Fibroblast of skin of abdomen (primary cell): ENCODE data around the gene PRDM15. TPM values are rescaled to one million over a fixed set of nuclear protein-coding genes. Genes with fewer than 3 reads are reported as not detected.

ENCODE experiments used
- DNase-seq: peaks from one replicate; pipeline ENCODE4 v3.0.0-alpha.2; 2013
- polyA plus RNA-seq, 2 experiments: library from polyadenylated mRNA; unstranded; fragments of 120-200 nt; gene quantifications; one replicate each; pipeline ENCODE4 v1.2.1, GENCODE V29; 2013; ENCODE audit not compliant: insufficient read length in 2 of 2

The PRDM15 gene, protein sequence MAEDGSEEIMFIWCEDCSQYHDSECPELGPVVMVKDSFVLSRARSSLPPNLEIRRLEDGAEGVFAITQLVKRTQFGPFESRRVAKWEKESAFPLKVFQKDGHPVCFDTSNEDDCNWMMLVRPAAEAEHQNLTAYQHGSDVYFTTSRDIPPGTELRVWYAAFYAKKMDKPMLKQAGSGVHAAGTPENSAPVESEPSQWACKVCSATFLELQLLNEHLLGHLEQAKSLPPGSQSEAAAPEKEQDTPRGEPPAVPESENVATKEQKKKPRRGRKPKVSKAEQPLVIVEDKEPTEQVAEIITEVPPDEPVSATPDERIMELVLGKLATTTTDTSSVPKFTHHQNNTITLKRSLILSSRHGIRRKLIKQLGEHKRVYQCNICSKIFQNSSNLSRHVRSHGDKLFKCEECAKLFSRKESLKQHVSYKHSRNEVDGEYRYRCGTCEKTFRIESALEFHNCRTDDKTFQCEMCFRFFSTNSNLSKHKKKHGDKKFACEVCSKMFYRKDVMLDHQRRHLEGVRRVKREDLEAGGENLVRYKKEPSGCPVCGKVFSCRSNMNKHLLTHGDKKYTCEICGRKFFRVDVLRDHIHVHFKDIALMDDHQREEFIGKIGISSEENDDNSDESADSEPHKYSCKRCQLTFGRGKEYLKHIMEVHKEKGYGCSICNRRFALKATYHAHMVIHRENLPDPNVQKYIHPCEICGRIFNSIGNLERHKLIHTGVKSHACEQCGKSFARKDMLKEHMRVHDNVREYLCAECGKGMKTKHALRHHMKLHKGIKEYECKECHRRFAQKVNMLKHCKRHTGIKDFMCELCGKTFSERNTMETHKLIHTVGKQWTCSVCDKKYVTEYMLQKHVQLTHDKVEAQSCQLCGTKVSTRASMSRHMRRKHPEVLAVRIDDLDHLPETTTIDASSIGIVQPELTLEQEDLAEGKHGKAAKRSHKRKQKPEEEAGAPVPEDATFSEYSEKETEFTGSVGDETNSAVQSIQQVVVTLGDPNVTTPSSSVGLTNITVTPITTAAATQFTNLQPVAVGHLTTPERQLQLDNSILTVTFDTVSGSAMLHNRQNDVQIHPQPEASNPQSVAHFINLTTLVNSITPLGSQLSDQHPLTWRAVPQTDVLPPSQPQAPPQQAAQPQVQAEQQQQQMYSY
- polyA plus RNA-seq (2013, experiment 1 of 2; ENCODE audit: insufficient read length): 3.5 TPM
- 3.8 TPM for polyA plus RNA-seq (2013, experiment 2 of 2; ENCODE audit: insufficient read length)

DNA sequence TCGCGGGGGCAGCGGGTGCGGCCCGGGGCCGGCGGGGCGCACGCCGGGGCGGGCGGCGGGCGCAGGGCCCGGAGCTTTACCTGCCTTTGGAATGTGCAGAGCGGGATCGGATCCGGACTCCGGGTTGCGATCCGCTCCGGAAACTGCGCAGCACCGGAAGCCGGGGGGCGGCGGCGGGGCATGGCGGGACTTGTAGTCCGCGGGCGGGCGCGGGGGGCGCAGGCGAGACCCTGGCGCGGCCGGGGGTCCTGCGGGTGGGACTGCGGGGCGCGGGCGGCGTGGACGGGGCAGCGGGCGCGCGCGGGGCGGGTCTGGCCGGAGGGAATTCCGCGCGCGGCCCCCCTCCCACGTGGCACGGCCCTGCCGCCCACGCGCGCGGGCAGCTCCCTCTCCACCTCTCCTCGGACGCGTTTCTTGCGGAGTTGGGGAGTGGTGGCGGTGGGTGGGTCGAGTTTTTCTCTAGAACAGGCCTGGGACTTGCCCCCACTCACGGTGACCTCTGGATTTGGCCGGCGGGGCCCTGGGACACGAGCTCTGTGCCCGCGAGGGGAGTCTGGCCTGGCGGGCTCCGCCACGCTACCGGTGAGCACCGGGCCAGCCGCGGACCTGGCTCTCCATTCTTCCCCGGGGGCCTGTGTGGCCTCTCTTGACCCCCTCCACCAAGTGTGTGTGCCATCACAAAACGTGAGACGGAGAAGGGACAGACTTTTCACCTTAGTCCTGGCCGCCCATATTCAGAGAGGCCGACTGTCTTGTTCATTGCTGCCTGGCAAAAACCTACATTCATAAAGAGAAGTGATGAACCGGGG is at the start of gene PRDM15:
TSS of gene PRDM15 (minus strand) at position 155 of the 809 bp plus-strand sequence. CDS start 18,981 bp downstream, outside the sequence.
- DNase-seq: peak; percentile 89

DNA sequence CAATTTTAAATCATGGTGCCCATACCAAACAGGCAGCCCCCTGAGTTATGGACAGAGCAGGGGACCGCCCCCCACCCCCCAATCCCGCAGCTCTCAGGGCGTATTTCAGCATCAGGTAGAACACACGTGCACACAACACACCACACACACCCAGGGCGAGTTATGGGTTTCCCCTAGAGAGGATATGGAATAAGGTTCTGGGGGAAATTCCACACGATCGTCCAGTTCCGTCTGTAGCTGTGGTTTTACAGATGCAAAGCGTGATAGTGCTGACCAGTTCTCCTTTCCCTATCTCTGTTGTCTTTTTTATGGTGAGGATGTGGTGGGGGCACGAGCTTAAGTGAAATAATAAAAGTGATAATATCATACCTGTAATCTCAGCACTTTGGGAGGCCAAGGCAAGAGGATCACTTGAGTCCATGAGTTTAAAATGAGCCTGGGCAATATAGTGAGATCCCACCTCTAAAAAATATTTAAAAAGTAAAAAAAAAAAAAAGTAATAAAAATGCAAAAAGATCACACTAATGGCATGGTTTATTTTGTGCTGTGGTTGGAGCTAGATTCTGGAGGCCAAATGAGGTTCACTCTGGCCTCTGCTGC is 49.6 kb upstream of the PRDM15 start:
- DNase-seq: no peak

DNA sequence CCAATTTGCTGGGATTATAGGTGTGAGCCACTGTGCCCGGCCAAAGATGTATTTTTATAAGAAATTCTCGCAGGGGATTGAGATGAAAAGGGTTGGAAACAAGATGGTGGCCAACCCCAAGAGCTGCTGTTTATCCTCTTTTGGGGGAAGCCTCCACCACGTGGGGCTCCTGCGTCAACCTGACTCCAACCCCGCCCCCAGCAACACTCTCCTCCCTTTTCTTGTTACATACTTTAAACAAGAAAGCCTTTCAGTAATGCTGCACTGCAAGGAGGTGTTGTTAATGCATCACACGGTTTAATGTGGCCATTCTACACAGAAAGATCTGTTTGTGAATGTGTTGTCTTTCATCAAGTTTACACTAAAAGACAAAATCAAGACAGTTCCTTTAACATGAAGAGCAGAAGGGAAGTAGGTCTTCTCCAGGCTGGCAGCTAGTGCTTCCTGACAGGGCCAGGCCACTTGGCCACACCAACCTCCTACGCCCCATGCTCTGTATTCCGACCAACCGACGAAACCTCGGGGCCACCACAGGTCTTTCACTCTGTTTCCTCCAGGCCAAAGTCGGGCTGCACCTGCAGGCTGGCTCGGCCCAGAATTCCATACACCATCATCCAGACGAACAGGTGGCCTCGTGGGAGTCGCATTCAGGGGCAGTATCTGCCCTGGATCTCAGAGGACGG is 48.7 kb upstream of the PRDM15 start:
- DNase-seq: no peak

DNA sequence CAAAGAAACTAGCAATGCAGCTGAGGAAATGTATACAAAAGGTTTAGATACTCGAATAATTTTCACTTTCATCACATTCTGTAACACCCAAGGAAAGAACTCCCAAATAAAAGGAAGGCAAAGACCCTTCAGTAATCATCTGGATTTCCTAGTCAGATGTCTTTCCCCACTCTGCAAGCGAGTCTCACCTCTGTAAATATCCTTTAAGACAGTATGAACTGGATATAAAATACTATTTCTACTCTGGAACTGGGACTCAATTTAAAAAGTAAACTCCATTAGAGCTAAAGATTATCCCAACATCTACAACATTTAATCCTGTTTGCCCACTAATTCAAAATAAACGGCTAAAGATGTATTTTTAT is 47.6 kb upstream of the PRDM15 start:
- no peak for DNase-seq

DNA sequence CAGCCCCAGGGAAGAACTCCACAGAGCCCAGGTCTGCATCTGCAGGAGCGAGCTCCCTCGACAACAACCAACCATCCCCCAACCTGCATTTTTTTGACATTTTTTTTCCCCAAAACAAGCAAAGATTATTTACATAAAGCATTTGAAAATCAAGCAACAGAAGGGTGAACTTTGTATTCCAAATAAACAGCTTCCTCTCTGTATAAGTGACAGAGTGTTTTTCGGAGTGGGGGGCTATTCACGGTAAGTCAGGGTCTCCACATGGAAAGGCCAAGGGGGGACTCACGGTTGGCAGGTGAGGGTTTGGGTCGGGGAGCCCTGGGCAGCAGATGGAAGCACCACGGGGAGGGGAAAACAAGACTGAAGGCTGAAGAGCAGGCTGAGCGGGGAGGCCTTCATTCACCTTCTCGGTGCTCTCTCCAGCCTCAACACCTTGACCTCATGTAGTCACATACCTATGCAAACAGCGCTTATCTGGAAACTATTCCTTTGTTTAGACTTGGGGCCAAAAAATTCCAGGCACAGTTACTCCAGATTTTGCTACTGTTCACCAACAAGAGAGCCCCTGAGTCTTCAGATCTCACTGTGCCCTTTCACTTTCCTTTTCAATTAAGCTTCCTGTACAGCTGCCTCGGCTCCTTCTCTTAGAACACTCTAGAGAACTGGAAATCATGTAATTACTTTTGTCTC is 47.1 kb upstream of the PRDM15 start:
- peak; percentile 44 for DNase-seq

DNA sequence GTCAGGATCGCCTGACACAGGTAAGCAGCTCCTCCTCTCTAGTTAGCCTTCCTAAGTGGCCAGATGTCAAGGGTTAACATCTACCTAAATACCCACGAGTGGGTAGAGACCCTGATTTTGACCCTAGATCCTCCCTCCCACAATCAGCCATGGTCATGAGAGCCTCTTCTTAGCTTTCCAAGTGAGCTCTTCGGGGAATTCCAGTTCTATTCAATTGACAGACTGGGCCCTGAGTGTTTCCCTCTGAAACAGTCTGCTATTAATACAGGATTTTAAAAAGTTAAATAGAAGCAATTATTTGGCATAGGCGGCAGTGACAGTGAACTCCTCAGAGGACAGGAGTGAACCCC is 46.6 kb upstream of the PRDM15 start:
- no peak for DNase-seq

DNA sequence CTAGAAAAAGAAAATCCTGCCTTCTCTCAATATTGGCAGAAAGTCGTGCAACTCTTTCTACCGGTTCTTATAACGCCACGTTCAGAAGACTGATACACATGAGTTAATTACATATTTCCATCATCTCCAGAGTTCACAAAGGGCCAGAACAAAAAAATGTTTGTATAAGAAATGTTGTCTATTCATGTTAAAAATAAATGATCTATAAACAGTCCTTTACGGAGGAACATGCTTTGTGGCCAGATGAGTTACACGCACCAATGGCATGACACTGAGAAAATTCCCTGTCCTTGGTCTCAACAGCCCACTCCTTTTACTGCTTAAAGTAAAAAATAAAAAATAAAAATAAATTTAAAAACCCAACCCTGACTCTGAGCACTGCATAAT is 45.2 kb upstream of the PRDM15 start:
- DNase-seq: no peak

DNA sequence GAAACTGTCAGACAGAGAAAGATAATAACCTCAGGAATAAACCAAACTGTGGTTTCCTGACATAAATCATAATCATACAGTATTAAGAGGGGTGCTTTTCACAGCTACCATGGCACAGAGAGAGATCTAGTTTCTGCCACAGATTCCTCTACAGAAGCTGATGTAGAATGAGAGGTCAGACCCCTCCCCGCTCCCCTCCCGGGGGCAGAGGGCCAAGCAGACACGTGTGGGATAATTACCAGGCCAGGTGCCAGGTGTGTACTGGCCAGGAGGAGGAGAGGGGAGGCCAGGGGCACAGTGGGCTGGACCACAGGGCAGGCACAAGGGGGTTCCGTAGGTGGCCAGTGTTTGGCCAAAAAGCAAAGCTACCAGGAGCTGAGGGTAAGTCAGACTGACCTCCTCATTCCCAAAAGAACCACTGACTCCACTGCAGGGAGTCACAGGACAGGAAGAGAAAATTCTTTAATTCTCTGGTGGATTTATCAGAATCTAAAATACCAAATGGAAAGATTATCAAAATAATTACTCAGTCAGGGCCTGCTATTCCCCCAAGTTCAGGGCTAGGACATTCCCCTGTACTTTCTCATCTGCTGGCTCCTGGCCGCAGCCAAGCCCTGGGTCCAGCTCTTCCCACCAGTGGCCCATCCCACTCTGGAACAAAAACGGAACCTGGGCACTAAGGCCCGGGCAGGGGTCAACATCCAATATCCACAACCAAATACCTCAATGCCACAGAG is 44.7 kb upstream of the PRDM15 start:
- peak; percentile 9 for DNase-seq

DNA sequence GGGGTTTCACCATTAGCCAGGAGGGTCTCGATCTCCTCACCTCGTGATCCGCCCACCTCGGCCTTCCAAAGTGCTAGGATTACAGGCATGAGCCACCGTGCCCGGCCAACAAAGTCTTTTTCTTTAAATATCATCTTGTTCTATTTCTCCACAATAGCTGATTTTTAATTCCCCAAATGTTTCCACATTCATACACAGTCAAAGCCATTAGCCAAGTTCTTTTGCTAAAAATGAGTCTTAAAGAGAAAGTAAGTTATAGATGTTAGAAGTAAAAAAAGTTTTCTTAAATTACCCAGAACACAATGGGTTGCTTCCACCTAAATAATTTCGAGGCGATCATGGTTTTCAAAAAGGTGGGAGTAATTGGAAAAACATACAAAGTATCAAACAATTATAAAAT is 44.0 kb upstream of the PRDM15 start:
- DNase-seq: no peak

DNA sequence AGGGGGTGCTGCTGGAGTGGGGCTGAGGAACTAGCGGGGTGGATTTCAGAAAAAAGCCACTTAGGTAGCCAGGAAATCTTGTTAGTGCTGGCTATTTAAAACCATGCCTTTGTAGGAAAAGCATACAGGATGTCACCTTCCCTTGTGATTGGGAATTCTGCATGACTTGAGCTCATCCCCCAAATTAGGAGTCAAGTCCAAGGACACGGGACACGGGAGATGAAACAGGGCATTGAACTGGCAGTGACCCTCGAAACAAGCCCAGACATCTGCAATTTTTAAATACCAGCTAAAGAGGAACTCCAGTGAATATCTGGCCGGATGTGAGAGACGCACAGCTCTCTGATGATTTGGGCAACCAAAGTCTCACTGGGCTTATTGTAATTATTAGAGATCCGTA is 41.9 kb upstream of the PRDM15 start:
- DNase-seq: no peak

DNA sequence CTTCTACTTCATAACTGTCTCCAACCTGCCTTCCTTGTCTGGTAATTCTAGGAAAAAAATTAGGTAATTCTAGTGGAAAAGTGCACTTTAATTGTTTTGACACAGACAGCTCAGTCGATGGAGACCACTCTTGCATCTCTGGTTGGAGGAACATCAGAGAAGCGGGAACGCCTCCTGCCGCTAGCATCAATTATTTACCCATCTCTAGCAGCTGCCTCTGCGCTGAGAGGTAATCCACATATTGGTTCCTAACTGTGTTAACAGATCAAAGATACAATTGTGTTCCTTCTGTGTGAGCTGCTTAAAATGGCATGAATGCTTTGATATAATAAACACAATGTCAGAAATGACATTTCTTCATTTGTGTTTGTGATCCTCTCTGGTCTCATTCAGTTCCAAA is 41.3 kb upstream of the PRDM15 start:
- no peak for DNase-seq

DNA sequence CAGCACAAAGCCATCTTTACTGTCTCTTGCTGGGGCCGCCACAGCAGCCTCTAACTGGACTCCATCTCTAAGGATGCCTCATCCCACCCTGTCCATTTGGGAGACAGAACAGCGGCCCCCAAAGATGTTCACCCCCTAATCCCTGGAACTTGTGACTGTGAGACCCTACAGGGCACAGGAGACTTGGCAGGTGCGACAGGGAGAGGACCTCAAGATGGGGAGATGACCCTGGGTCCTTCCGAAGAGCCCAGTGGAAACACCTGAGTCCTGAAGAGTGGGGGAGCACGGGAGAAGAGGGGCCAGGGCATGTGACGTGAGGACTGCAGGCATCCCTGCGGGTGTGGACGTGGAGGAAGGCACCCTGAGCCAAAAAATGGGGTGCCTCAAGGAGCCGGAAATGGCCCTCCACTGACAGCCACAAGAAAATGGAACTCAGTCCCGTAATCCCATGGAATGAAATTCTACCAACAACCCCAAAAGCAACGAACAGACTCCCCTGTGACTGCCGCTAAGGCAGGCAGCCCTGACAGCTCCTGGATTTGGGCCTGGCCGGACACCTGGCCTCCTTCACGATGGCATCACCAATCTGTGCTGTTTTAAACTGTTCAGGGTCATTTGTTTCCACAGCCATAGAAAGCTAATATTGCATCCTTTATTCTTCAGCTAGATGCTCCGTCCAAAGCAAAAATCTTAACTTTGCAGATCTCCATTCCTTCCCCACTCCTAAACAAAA is 40.7 kb upstream of the PRDM15 start:
- DNase-seq: no peak

DNA sequence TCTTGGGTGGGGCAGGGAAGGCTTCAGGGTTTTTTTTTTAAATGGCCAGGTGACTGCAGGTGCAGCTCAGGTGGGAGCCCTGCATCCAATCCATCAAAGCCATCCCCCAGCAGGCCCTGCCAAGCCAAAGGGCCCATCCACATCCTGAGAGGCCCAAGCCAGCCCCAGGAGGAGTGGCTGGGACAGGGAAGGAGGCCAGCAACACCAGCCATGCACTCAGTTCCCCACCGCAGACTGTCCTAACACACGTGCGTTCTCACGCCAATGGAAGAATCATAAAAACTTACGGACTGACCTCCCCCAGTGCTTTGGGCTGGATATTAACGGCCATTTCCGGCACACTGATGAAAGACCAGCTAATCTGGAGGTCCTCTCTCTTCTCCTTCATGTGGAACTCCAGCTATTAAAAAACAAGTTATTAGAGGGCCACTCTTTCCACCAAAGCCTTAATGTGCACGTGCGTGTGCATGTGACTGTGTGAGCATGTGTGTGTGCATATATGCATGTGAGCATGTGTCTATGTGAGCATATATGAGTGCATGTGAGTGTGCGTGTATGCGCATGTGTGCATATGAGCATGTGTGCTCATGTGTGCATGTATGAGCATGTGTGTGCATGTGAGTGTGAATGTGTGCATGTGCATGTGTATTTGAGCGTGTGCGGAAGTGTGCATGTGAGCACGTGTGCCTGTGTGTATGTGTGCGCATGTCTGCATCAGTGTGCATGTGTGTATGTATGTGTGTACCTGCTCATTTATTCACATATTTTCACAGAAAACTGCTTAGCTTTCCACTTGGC is 39.6 kb upstream of the PRDM15 start:
- DNase-seq: no peak

DNA sequence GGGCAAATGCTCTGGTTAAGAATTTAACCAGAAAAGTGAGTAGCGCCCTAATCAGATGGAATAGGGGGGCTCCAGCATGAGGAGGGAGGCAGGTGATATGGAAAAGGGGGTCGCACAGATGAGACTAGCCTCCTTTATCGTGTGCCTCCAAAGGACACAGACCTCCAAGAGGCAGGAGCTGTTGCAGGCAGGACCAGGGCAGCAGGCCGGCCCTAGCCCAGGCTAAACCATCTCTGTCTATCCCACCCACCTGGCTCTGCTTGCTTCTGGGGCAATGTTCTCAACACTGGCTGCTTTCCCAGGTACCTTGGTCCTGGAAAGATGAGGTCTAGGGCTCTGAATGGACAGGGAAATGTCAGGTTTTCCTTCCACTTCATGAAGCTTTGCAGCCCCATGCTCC is 38.4 kb upstream of the PRDM15 start:
- no peak for DNase-seq

DNA sequence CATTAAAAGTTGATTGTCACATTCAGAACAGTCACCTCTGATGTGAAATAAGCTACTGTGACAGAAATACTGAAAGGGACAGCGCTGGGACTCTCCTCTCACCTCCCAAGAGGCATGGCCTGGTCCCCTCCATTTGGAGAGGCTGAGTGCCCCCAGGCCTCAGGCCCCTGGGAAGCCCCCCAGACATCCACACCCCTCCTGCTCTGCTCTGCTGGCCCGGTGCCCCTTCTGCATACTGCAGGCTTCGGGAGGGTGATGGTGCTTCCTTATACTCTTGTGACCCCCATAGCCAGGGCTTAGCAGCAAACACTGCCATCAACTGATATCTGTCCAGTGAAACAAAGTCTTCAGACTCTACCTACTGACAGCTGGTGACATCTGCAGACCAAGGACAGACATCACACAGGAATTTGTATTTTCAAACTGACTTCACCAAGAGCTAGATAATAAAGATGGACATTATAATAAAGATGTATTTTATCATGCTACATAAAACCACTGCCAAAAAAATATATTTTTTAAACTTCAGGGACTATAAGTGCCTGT is 37.8 kb upstream of the PRDM15 start:
- DNase-seq: no peak

DNA sequence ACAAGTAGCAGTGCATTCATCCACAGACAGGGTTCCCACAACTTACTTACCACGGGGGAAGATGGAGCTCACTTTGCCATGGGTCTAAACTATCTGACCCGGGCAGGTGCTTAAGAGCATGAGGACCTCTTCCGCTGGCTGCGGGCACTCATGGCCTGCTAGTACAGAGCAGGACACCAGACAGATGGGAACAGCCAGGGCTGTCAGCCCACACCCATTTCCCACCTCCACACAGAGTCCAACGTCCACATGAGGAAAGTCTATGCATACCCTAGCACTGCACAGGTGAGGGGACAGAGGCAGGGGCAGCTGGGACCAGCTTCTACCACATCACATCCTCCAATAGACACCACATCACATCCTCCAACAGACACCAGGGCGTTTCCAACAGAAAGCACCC is 35.8 kb upstream of the PRDM15 start:
- DNase-seq: no peak

DNA sequence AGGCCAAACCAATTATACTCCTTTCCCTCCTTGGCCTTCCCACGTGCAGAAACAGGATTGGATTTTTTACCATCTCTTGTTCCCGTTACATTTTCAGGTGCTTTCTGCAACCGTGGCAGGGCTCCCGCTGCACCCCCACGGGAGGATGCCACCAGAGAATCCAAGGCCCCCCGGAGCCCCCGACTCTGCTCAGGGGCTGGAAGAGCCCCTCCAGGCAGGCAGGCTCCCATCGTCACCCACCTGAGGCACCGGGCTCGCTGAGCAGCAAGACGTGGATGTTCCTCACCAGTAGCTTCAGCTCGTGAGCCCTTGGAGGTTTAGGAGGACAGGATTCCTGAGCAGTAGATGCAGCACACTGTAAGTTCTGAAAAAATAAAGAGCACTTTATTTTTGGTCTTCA is 35.2 kb upstream of the PRDM15 start:
- DNase-seq: no peak

DNA sequence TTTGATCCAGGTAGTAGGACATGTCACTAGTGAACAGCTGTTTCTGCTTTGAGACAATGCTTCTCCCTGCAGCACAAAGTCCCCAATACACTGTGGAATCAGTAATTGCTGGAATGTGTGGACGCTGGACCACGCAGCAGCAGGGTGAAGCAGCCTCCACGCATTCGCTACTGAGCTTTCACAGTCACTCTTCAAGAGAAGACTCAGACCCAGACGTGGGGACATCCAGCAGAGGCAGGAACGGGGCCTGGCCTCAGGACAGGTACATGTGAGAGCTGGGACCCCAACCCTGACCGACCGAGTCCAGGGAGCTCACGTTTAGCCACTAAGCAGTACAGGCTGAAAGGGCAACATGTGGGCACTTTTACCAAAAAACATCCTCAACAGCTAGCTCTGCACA is 34.1 kb upstream of the PRDM15 start:
- no peak for DNase-seq
